DND-41 (cell line): Measurements from ENCODE around the gene IL17B.

Experiments used
- ATAC-seq: fragments of 200-7000 bp; cut with Tn5 transposase; 3 replicates; pipeline ENCODE4 v1.9.1; 2021; ENCODE audit warnings: low read depth; ENCODE audit not compliant: insufficient read depth
- DNase-seq: peaks from one replicate; pipeline ENCODE4 v3.0.0-alpha.2; 2020
- H2AFZ ChIP-seq: 2 replicates; pipeline ENCODE4 v1.6.0; 2012; ENCODE audit warnings: low read depth, low read length
- H3K27ac ChIP-seq: 2 replicates; pipeline ENCODE4 v1.5.1; 2012; ENCODE audit warnings: low read length, inconsistent platforms
- H3K27me3 ChIP-seq: fragments of 200-600 bp; sonication (generic); 2 replicates; pipeline ENCODE4 v1.6.0; 2012; ENCODE audit warnings: low read length, mild to moderate bottlenecking, inconsistent platforms; ENCODE audit not compliant: insufficient read depth, poor library complexity
- H3K36me3 ChIP-seq: 2 replicates; pipeline ENCODE4 v1.5.1; 2012; ENCODE audit warnings: low read length, inconsistent platforms; ENCODE audit not compliant: insufficient read depth
- H3K4me1 ChIP-seq: 2 replicates; pipeline ENCODE4 v1.5.1; 2012; ENCODE audit warnings: mild to moderate bottlenecking, low read length; ENCODE audit not compliant: insufficient read depth
- H3K4me2 ChIP-seq: 2 replicates; pipeline ENCODE4 v1.6.0; 2012; ENCODE audit warnings: mild to moderate bottlenecking, moderate library complexity, low read length, inconsistent platforms; ENCODE audit not compliant: insufficient read depth
- H3K4me3 ChIP-seq, 2 experiments: fragments of 200-600 bp in 1 of 2; shearing (Covaris generic) in 1 of 2; 2 replicates each; pipeline ENCODE4 v1.5.1; 2012 to 2016; ENCODE audit warnings: inconsistent platforms in 2 of 2, low read length in 2 of 2, mild to moderate bottlenecking in 2 of 2, low read depth in 1 of 2, moderate library complexity in 1 of 2
- H3K79me2 ChIP-seq: 2 replicates; pipeline ENCODE4 v1.6.0; 2012; ENCODE audit warnings: low read length, inconsistent platforms; ENCODE audit not compliant: insufficient read depth
- H3K9ac ChIP-seq: 2 replicates; pipeline ENCODE4 v1.6.0; 2012; ENCODE audit warnings: low read depth, mild to moderate bottlenecking, inconsistent platforms, low read length, moderate library complexity
- H3K9me3 ChIP-seq: 2 replicates; pipeline ENCODE4 v1.5.1; 2012; ENCODE audit warnings: low read length, moderate library complexity, mild to moderate bottlenecking, inconsistent platforms; ENCODE audit not compliant: insufficient read depth, severe bottlenecking
- H4K20me1 ChIP-seq: 2 replicates; pipeline ENCODE4 v1.6.0; 2012; ENCODE audit warnings: low read length; ENCODE audit not compliant: insufficient read depth
- CTCF ChIP-seq: IDR thresholded peaks from 2 replicates; pipeline ENCODE4 v1.5.1; 2012; ENCODE audit warnings: borderline replicate concordance, low read length, moderate library complexity, mild to moderate bottlenecking; ENCODE audit not compliant: poor library complexity, severe bottlenecking; ENCODE audit errors: extremely low read depth
- EZH2 ChIP-seq: IDR thresholded peaks from 3 replicates; pipeline ENCODE4 v1.6.1; 2012; ENCODE audit warnings: borderline replicate concordance, low read depth, mild to moderate bottlenecking, moderate library complexity, low read length, inconsistent platforms; ENCODE audit not compliant: severe bottlenecking

IL17B gene

GRCh38 chr5:149426931-149427330, 47.8 kb upstream of the IL17B start:
- H3K9ac ChIP-seq = no peak overlapping the region
- no peak overlapping the region for H3K4me2 ChIP-seq
- H3K4me1 ChIP-seq = no peaks in the 10 kb centered on the region
- no peaks in the 10 kb centered on the region for H3K36me3 ChIP-seq
- TF ChIP-seq EZH2 (no peak), CTCF (no peak)
- H3K4me3 ChIP-seq = no peak overlapping the region
- H3K27ac ChIP-seq = no peak overlapping the region
- H2AFZ ChIP-seq = no peak overlapping the region
- no peaks in the 10 kb centered on the region for H4K20me1 ChIP-seq
- H3K9me3 ChIP-seq = no peaks in the 10 kb centered on the region
- H3K27me3 ChIP-seq = no peaks in the 10 kb centered on the region
- no peak for ATAC-seq
- no peaks in the 10 kb centered on the region for H3K79me2 ChIP-seq
- DNase-seq = no peak

- Histone ChIP-seq H3K27me3 (no peaks in the 10 kb centered on the region), H3K79me2 (no peaks in the 10 kb centered on the region), H3K36me3 (no peaks in the 10 kb centered on the region), H3K4me3 (no peak overlapping the region), H3K9ac (no peak overlapping the region), H4K20me1 (no peaks in the 10 kb centered on the region), H3K27ac (no peak overlapping the region), H3K9me3 (no peaks in the 10 kb centered on the region), H2AFZ (no peak overlapping the region), H3K4me2 (no peak overlapping the region), H3K4me1 (no peaks in the 10 kb centered on the region)
- DNase-seq (no peak), ATAC-seq (no peak)
- TF ChIP-seq EZH2 (no peak), CTCF (no peak)
Measured at GRCh38 chr5:149425729-149426128, 46.6 kb upstream of the IL17B start.

GRCh38 chr5:149424371-149425315, 45.6 kb upstream of the IL17B start:
- H3K4me3 ChIP-seq = no peak overlapping the region
- H3K9ac ChIP-seq = no peak overlapping the region
- no peak for DNase-seq
- no peaks in the 10 kb centered on the region for H3K9me3 ChIP-seq
- no peak for ATAC-seq
- H2AFZ ChIP-seq = no peak overlapping the region
- no peak overlapping the region for H3K4me2 ChIP-seq
- H3K27me3 ChIP-seq = no peaks in the 10 kb centered on the region
- H3K79me2 ChIP-seq = no peaks in the 10 kb centered on the region
- no peaks in the 10 kb centered on the region for H3K4me1 ChIP-seq
- no peak overlapping the region for H3K27ac ChIP-seq
- H4K20me1 ChIP-seq = no peaks in the 10 kb centered on the region
- no peaks in the 10 kb centered on the region for H3K36me3 ChIP-seq
- TF ChIP-seq CTCF = no peak
- TF ChIP-seq EZH2 = no peak
